Stimulated activated naive B cell treated with anti-CD40 and anti-IgM and Interleukin-4, amounts not matched to agents 10 μg/mL and 1 μg/mL and 100 μg/mL, for 72 hours (primary cell): ENCODE measurements around the gene SNX13.

Experiments used
- ATAC-seq, 2 donors: fragments of 150-1000 bp; cut with Tn5 transposase; replicated peaks; 2 replicates each; pipeline ENCODE4 v1.10.0; 2021; ENCODE audit warnings: moderate library complexity in 1 of 2
- DNase-seq: peaks from one replicate; pipeline ENCODE4 v3.0.0; 2021
- H3K27ac Mint-ChIP-seq: one replicate; pipeline ENCODE4 v1.8.0; 2022; ENCODE audit warnings: mild to moderate bottlenecking, mixed read lengths
- H3K27me3 Mint-ChIP-seq, 2 donors: one replicate each; pipeline ENCODE4 v1.8.0; 2022; ENCODE audit warnings: mixed read lengths in 2 of 2
- H3K36me3 Mint-ChIP-seq, 2 donors: one replicate each; pipeline ENCODE4 v1.8.0; 2022; ENCODE audit warnings: mixed read lengths in 2 of 2, mild to moderate bottlenecking in 1 of 2
- H3K4me1 Mint-ChIP-seq, 2 donors: one replicate each; pipeline ENCODE4 v1.8.0; 2022; ENCODE audit warnings: mixed read lengths in 2 of 2, mild to moderate bottlenecking in 1 of 2
- H3K4me3 Mint-ChIP-seq, 2 donors: one replicate each; pipeline ENCODE4 v1.8.0; 2022; ENCODE audit warnings: mild to moderate bottlenecking in 2 of 2, mixed read lengths in 2 of 2, moderate library complexity in 1 of 2
- H3K9me3 Mint-ChIP-seq, 2 donors: one replicate each; pipeline ENCODE4 v1.8.0; 2022; ENCODE audit warnings: mixed read lengths in 2 of 2, mild to moderate bottlenecking in 1 of 2

SNX13 gene

DNA sequence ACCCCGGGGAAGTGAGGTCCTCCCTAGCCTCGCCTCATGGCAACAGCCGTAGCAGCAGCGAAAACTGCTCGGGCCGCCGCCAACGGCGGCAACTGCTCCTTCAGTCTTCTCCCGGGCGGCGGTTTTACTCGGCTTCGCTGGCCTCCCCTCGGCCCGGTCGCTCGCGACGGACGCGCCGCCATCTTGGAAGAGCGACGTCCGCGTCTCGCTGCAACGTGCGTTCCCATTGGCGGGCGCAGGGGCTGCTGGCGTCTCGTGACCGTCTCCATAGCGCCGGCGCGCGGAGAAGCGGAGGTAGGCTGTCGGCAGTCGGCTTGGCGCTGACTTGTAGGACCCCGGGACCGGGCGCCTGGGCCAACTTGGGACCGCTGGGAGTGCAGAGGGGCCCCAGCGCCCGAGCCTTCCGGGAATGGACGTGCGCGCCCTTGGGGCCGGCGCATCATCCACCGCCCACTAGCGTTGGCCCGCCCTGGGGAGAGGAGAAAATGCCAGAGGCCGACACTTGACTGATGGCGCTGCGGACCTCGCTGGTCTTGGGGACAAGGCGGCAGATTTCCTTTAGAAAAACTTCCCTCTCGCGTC lies at the start of gene SNX13:
Gene SNX13, minus strand, starts transcription at position 193 of the 582 bp plus-strand sequence. CDS start 199 bp downstream, outside the sequence.
- H3K27me3 Mint-ChIP-seq: no peaks in the 10 kb centered on the region
- peak within 1 kb of the TSS; percentile 100 for H3K27ac Mint-ChIP-seq
- no peaks in the 10 kb centered on the region for H3K9me3 Mint-ChIP-seq
- DNase-seq (peak; percentile 84), ATAC-seq (peak; percentile 87 to 92)
- peaks cover 8 to 11% of the 10 kb centered on the region in 2 donors for H3K36me3 Mint-ChIP-seq
- peak within 1 kb of the TSS; percentile 98 to 99 for H3K4me3 Mint-ChIP-seq
- peaks cover 12 to 31% of the 10 kb centered on the region in 2 donors for H3K4me1 Mint-ChIP-seq

GRCh38 chr7:17989546-17989945 lies 49.3 kb upstream of the SNX13 start:
- Mint-ChIP-seq H3K4me1 (peaks cover 0 to 4% of the 10 kb centered on the region in 2 donors), H3K36me3 (no peaks in the 10 kb centered on the region), H3K4me3 (no peak overlapping the region), H3K27ac (no peak overlapping the region), H3K9me3 (no peaks in the 10 kb centered on the region), H3K27me3 (peaks cover 5 to 22% of the 10 kb centered on the region in 2 donors)
- ATAC-seq: no peak
- no peak for DNase-seq

DNA sequence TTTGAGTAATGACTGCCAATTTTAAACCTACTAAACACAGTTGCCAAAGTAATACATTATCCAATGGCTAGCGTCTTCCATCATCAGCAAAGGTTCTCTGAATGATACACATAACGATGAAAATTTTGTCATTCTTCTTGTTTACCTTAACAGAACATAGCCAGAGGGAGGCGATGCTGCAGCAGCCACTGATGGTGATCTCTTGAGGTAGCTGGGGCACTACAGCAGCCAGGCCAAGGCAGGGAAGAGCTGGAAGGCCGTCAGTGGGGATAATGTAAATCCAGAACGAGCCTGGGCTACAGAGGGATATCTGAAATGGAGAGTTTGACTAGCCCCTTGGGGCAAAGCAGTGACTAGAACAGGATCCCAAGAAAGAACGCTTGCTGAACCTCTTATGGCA lies 48.6 kb upstream of the SNX13 start:
- H3K27ac Mint-ChIP-seq: no peak overlapping the region
- DNase-seq (no peak), ATAC-seq (no peak)
- peaks cover 5 to 22% of the 10 kb centered on the region in 2 donors for H3K27me3 Mint-ChIP-seq
- no peak overlapping the region for H3K4me3 Mint-ChIP-seq
- H3K9me3 Mint-ChIP-seq: no peaks in the 10 kb centered on the region
- H3K4me1 Mint-ChIP-seq: peaks cover 3 to 4% of the 10 kb centered on the region in 2 donors
- no peaks in the 10 kb centered on the region for H3K36me3 Mint-ChIP-seq

DNA sequence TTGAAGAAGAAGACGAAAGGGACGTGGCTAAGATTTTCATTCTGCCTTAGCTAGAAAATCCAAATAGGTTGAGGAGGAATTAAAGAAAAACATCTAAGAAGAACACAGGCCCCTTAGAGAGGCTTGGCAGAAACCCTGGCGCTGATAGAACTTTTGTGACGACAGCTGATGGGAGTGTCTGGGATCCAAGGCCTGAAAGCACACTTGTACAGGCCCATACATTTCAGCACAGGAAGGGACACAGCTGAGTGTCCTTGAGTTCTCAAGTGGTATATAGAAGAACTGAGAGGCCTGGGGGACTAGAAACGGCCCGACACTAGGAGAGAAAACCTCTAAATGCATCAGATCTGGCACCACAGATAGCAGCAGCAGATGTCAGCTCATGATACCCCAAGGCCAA lies 47.8 kb upstream of the SNX13 start:
- peaks cover 5 to 10% of the 10 kb centered on the region in 2 donors for H3K4me1 Mint-ChIP-seq
- no peak overlapping the region for H3K27ac Mint-ChIP-seq
- peaks cover 0 to 2% of the 10 kb centered on the region in 2 donors for H3K36me3 Mint-ChIP-seq
- no peak overlapping the region for H3K4me3 Mint-ChIP-seq
- DNase-seq (no peak), ATAC-seq (no peak)
- H3K27me3 Mint-ChIP-seq: peaks cover 5 to 21% of the 10 kb centered on the region in 2 donors
- peaks cover 0 to 2% of the 10 kb centered on the region in 2 donors for H3K9me3 Mint-ChIP-seq

- Mint-ChIP-seq H3K4me3 (no peak overlapping the region), H3K36me3 (peaks cover 0 to 4% of the 10 kb centered on the region in 2 donors), H3K4me1 (peaks cover 6 to 13% of the 10 kb centered on the region in 2 donors), H3K9me3 (peaks cover 0 to 4% of the 10 kb centered on the region in 2 donors), H3K27ac (no peak overlapping the region), H3K27me3 (peaks cover 5 to 8% of the 10 kb centered on the region in 2 donors)
- no peak for ATAC-seq
- no peak for DNase-seq
Measured at GRCh38 chr7:17986851-17987250, 46.6 kb upstream of the SNX13 start.

- ATAC-seq (peak in 1 of 2 donors; percentile 7), DNase-seq (no peak)
- H3K4me3 Mint-ChIP-seq: no peak overlapping the region
- H3K27me3 Mint-ChIP-seq: peaks cover 5 to 7% of the 10 kb centered on the region in 2 donors
- peak overlapping the region; percentile 76 for H3K27ac Mint-ChIP-seq
- H3K4me1 Mint-ChIP-seq: peaks cover 6 to 13% of the 10 kb centered on the region in 2 donors
- peaks cover 0 to 4% of the 10 kb centered on the region in 2 donors for H3K36me3 Mint-ChIP-seq
- peaks cover 0 to 4% of the 10 kb centered on the region in 2 donors for H3K9me3 Mint-ChIP-seq
Measured at GRCh38 chr7:17985473-17986239, 45.4 kb upstream of the SNX13 start.

- H3K36me3 Mint-ChIP-seq: peaks cover 0 to 4% of the 10 kb centered on the region in 2 donors
- no peak for ATAC-seq
- peaks cover 0 to 4% of the 10 kb centered on the region in 2 donors for H3K9me3 Mint-ChIP-seq
- no peak overlapping the region for H3K4me3 Mint-ChIP-seq
- H3K4me1 Mint-ChIP-seq: peaks cover 6 to 13% of the 10 kb centered on the region in 2 donors
- peak overlapping the region; percentile 2 for H3K27ac Mint-ChIP-seq
- peaks cover 5 to 7% of the 10 kb centered on the region in 2 donors for H3K27me3 Mint-ChIP-seq
- no peak for DNase-seq
Measured at GRCh38 chr7:17984288-17984687, 44.0 kb upstream of the SNX13 start.

- Mint-ChIP-seq H3K4me1 (peaks cover 6 to 13% of the 10 kb centered on the region in 2 donors), H3K27ac (peak overlapping the region; percentile 1), H3K27me3 (no peaks in the 10 kb centered on the region), H3K9me3 (peaks cover 0 to 4% of the 10 kb centered on the region in 2 donors), H3K36me3 (peaks cover 0 to 4% of the 10 kb centered on the region in 2 donors), H3K4me3 (no peak overlapping the region)
- DNase-seq (no peak), ATAC-seq (peak in 1 of 2 donors; percentile 54)
Measured at GRCh38 chr7:17983221-17984062, 43.1 kb upstream of the SNX13 start.

- no peak for DNase-seq
- no peaks in the 10 kb centered on the region for H3K4me1 Mint-ChIP-seq
- H3K27me3 Mint-ChIP-seq: peaks cover 0 to 4% of the 10 kb centered on the region in 2 donors
- no peaks in the 10 kb centered on the region for H3K9me3 Mint-ChIP-seq
- ATAC-seq: no peak
- H3K4me3 Mint-ChIP-seq: no peak overlapping the region
- no peak overlapping the region for H3K27ac Mint-ChIP-seq
- no peaks in the 10 kb centered on the region for H3K36me3 Mint-ChIP-seq
Measured at GRCh38 chr7:17976952-17977351, 36.7 kb upstream of the SNX13 start.

- DNase-seq (no peak), ATAC-seq (no peak)
- Mint-ChIP-seq H3K27ac (no peak overlapping the region), H3K9me3 (no peaks in the 10 kb centered on the region), H3K4me1 (no peaks in the 10 kb centered on the region), H3K27me3 (peaks cover 0 to 5% of the 10 kb centered on the region in 2 donors), H3K4me3 (no peak overlapping the region), H3K36me3 (no peaks in the 10 kb centered on the region)
Measured at GRCh38 chr7:17971411-17971810, 31.1 kb upstream of the SNX13 start.

DNA sequence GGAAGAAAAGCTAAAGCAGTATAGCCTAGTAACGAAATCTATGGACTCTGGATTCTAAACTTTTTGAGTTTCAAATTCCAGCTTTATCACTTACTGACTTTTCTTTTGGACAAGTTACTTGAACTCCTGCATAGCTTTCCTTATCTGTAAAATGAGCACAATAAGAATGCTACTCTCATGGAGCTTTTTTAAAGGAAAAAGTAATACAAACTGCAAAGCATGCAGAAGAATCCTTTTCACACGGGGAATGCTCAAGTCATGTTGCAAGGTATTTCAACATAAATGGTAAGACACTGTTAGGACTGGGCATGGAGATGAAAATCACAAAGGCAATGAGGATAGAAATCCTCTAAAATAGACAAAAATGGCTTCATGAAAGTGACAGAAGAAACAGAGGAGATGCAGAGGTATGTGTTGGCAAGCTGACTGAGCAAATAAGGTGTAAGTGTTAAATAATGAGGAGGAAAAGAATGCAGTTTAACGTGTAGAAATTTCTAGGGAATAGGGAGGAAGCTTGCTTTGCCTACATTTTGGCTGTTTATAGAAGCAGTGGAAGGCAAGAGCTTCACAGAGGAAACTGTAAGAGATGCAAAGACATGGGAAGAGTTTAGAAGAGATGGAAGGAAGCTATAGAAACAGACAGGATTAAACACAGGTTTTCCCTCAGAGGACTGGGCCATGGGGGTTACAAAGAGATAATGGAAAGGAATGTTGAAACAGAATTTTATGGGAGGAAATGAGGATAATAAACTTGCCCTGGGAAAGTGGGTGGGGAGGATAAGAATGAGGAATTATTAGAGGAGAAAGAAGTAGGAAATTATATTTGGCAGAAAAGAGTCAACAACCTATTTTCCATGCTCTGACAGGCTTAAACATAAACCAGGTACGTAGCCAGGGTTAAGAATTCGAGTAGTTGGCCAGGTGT lies 28.8 kb upstream of the SNX13 start:
- Mint-ChIP-seq H3K4me1 (no peaks in the 10 kb centered on the region), H3K27me3 (peaks cover 2 to 8% of the 10 kb centered on the region in 2 donors), H3K36me3 (no peaks in the 10 kb centered on the region), H3K4me3 (no peak overlapping the region), H3K27ac (no peak overlapping the region), H3K9me3 (no peaks in the 10 kb centered on the region)
- ATAC-seq (no peak), DNase-seq (no peak)

DNA sequence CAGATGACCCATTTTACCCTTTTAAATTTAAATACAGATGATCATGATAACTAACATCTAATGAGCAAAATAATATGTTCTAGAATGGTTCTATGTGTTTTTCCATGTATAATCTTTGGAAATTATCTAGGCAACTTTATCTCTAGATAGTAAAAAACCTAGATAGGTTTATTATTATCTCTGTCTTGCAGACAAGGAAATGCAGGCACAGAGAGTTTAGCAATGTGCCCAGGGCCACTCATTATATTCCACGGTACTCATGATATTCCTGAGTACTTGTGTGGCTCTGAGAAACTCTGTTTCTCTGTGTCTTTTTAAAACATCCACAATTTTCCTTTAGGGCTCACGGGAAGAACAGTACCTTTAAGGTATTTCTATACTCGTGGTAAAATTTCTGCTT lies 26.4 kb upstream of the SNX13 start:
- ATAC-seq (no peak), DNase-seq (no peak)
- H3K9me3 Mint-ChIP-seq: no peaks in the 10 kb centered on the region
- no peaks in the 10 kb centered on the region for H3K36me3 Mint-ChIP-seq
- H3K4me3 Mint-ChIP-seq: no peak overlapping the region
- H3K27me3 Mint-ChIP-seq: peaks cover 6 to 12% of the 10 kb centered on the region in 2 donors
- no peaks in the 10 kb centered on the region for H3K4me1 Mint-ChIP-seq
- H3K27ac Mint-ChIP-seq: no peak overlapping the region

- Mint-ChIP-seq H3K27ac (no peak overlapping the region), H3K9me3 (no peaks in the 10 kb centered on the region), H3K36me3 (no peaks in the 10 kb centered on the region), H3K27me3 (peaks cover 8 to 12% of the 10 kb centered on the region in 2 donors), H3K4me3 (no peak overlapping the region), H3K4me1 (no peaks in the 10 kb centered on the region)
- no peak for DNase-seq
- no peak for ATAC-seq
Measured at GRCh38 chr7:17965603-17966002, 25.3 kb upstream of the SNX13 start.
